Superior temporal gyrus (tissue), 1 donor: ENCODE measurements around the gene CTSE.
"Not testable (repeated sequence)": the region's sequence is repeated elsewhere in the genome, so short reads cannot be mapped to it uniquely, and the experiment has no call there.

ENCODE experiments used
- DNase-seq: peaks from one replicate; pipeline ENCODE4 v3.0.0-alpha.2; 2016; ENCODE audit errors: extremely low spot score

Gene CTSE

DNA sequence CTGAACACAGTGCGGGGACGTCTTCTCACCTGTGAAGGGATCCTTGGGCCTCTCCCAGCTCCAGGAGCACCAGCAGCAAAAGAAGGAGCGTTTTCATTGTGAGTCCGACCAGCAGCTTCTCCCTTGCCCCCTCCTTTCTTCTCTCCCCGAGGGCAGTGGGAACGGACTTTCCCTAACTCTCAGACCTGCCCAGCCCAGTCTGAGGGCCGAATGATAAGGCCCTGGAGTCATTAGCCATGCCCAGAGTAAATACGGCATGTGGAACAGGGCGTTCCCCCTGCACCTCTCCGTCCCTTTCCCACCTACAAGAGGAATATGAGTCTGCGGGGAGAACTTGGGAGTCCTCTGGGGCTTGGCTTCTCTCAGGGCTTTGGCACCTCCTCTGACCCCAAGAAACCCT is at the start of gene CTSE:
TSS of gene CTSE (minus strand) at position 201 of the 400 bp plus-strand sequence. CDS start at position 97, 104 bp downstream.
- no peak for DNase-seq

DNA sequence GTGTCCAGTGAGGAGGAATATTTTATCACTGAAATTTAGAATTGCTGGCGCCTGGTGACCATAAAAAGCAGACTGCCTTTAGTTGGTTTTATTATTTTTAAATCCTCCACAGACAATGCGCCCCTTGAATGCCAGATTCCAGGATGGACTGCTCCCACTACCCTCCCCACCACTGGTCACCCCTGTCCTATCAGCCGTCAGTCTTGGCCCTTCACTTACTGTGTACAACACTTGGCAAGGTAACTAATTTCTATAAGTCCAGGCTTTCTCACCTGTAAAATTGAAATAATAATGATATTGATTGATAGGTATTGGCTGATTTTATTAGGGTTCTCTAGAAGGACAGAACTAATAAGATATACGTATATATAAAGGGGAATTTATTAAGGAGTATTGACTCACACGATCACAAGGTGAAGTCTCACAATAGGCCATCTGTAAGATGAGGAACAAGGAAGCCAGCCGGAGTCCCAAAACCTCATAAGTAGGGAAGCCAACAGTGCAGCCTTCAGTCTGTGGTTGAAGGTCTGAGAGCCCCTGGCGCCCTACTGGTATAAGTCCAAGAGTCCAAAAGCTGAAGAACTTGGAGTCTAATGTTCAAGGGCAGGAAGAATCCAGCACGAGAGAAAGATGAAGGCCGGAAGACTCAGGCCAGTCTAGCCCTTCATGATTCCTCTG is 47.1 kb upstream of the CTSE start:
- no peak for DNase-seq

DNA sequence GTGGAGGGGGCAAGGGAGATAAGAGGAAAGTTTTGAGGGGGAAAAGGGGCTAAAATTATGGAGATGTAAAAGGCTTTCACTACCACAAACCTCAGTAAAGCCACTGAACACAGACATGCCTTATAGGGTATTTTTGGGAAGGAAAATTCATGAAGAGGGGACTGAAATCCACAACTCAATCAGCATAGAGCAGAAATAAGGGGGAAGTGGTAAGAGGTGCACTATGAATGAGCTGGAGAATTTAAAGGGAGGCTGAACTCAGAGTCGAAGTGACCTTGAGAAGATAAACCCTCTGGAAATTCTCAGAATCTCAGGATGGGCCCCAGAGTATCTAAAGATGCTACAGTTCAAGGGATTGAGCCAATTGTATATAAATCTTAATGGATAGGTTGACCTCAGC is 44.6 kb upstream of the CTSE start:
- DNase-seq, result no peak

DNA sequence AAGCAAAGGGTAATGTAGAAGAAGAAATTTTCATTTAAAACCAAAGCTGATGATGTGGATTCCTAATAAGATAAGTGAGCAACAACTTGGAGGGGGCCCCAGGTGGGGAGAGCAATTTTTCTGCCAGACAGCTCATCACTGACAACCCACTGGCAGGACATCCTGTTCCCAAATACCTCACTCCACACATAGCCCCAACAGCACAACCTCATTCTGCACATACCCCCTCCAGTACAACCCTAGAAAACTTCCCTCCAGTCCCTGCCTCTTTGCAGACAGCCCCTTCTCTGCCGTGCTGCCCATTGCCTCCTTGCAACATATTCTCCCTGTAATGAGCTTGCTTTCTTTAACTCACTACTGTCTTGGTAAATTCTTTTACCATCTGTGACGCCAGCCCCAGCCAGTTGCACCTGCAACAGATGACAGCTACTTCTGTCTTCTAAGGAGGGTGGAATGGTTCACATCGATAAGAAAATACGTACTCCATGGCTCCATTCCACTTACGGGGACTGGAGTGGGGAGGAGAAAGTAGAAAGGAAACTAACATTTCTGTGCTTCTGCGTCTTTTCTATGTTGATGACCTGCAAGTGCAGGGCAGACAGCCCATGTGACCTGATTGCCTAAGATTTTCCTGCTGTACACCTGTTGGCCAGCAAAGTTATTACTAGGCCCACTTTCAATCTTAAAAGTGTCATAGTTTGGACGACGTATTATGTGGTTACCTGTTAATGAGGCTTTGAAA is 44.0 kb upstream of the CTSE start:
- DNase-seq, result no peak

GRCh38 chr1:206066479-206067171 is 42.9 kb upstream of the CTSE start:
- no peak for DNase-seq

GRCh38 chr1:206065547-206066145 is 42.0 kb upstream of the CTSE start:
- DNase-seq, result no peak

DNA sequence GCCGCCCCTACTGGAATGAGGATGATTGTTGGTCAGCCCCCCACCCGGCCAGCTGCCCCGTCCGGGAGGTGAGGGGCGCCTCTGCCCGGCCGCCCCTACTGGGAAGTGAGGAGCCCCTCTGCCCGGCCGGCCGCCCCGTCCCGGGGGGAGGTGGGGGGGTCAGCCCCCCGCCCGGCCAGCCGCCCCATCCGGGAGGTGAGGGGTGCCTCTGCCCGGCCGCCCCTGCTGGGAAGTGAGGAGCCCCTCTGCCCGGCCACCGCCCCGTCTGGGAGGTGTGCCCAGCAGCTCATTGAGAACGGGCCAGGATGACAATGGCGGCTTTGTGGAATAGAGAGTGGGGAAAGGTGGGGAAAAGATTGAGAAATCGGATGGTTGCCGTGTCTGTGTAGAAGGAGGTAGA is 40.8 kb upstream of the CTSE start:
- not testable (repeated sequence) for DNase-seq

- DNase-seq, result not testable (repeated sequence)
Measured at GRCh38 chr1:206064001-206064400, 40.3 kb upstream of the CTSE start.

DNA sequence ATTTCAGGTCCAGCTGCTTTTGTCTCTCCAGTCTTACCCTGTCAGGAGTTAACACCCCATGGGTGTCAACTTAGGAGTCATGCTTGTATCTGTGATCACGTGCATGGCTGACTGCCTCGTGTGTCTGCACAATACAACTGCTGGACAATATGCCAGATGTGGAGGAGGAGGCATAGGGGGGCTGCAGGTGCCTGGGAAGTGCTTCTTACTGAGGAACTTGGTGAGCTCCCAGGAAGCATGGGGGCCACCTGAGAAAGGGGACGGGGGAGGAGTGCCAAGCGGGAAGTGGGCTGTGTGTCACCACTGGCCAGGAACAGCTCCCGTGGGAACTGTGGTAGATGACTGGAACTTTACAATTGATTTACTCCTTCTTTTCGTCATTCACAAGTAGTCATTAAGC is 38.8 kb upstream of the CTSE start:
- DNase-seq, result no peak

DNA sequence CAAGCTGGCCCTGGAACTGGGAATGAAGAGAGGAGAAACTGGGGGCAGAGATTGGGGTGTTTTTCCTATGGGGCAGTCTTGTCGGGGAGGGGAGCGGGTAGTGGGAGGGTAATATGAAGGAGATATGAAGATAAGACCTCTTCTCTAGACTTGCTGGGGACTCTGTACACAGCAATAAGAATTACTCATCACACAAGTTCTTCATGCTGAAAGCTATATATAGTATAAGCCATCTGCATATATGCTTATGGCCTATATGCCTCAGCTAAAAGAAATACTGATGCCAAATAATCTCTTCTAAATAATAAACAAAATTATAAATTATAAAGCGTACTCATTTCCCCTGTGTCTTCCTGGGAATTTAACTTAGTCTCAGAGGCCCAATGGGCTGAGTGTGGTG is 37.1 kb upstream of the CTSE start:
- no peak for DNase-seq

DNA sequence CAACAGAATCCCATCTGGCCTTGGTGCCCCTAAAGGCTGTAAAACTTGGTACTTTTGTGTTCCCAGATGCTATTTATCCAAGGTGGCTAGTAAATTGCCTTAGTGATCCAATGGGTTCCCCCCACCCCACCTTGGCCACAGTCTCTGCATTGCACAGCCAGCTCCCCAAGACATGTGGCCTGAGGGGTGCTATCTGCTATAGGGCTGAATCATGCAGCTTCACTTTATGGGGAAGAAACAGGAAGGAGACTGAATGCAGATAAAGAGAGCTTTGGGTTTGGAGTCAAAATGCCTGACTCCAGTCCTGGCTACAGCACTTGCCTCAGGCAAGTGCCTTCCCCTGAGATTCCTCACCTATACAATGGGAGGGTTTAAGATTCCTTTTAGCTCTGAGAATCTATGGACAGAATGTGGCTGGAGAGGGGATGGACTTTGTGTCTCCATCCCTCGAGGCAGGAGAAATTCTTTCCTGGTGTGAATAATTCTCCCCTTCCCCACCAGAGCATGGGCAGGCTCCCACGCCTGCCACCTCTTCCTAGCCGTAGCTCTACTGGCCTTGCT is 35.7 kb upstream of the CTSE start:
- no peak for DNase-seq

- no peak for DNase-seq
Measured at GRCh38 chr1:206058927-206059292, 35.2 kb upstream of the CTSE start.

DNA sequence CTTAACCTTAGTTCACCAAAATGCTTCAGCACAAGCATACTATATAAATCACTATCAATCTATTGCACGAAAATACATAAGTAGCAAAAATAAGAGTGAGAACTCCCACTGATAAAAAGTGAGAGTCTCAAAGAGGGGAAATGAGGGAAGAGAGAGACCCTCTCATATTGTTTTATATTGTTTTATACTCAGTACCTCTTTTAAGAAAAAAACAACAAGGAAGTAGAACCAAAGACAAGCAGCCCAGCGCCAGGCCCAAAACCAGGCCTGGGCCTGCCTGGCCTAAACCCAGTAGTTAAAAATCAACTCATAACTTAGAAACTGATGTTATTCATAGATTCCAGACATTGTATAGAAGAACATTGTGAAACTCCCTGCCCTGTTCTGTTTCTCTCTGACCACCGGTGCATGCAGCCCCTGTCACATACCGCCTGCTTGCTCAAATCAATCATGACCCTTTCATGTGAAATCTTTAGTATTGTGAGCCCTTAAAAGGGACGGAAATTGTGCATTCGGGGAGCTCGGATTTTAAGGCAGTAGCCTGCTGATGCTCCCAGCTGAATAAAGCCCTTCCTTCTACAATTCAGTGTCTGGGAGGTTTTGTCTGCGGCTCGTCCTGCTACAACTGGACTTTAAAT is 34.7 kb upstream of the CTSE start:
- DNase-seq, result not testable (repeated sequence)

DNA sequence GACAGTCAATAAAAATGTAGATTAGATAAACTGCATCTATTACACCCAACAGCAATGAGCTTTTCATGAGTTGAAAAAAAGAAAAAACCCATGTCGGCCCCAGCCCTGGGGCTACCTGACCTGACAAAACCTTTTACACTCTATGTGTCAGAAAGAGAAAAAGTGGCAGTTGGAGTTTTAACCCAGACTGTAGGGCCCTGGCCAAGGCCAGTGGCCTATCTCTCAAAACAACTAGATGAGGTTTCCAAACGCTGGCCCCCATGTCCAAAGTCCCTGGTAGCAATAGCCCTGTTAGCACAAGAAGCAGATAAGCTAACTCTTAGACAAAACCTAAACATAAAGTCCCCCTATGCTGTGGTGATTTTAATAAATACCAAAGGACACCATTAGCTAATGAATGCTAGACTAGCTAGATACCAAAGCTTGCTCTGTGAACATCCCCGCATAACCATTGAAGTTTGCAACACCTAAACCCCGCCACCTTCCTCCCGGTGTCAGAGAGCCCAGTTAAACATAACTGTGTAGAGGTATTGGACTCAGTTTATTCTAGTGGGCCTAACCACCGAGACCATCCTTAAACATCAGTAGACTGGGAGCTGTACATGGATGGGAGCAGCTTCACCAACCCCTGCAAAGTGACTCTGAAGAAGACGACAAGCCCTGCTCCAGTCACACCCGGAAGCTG is 32.1 kb upstream of the CTSE start:
- not testable (repeated sequence) for DNase-seq

GRCh38 chr1:206055069-206055625 is 31.5 kb upstream of the CTSE start:
- not testable (repeated sequence) for DNase-seq

- DNase-seq, result not testable (repeated sequence)
Measured at GRCh38 chr1:206053616-206054015, 29.9 kb upstream of the CTSE start.

- DNase-seq, result not testable (repeated sequence)
Measured at GRCh38 chr1:206052919-206053610, 29.4 kb upstream of the CTSE start, which contains the start of gene RHEX. Gene RHEX, plus strand, starts transcription at chr1:206053173. Its CDS starts 44,656 bp downstream, at chr1:206097829.

- DNase-seq, result not testable (repeated sequence)
Measured at GRCh38 chr1:206052231-206052865, 28.7 kb upstream of the CTSE start.

- DNase-seq, result no peak
Measured at GRCh38 chr1:206050655-206051235, 27.1 kb upstream of the CTSE start.
